BJ (cell line): ENCODE data around the gene PRXL2C. TPM values are rescaled to one million over a fixed set of nuclear protein-coding genes. Genes with fewer than 3 reads are reported as not detected.
"Not testable (repeated sequence)": the region's sequence is repeated elsewhere in the genome, so short reads cannot be mapped to it uniquely, and the experiment has no call there.

Experiments
- CTCF ChIA-PET: fragments of 350-600 bp; formaldehyde crosslinking; extraction: SDS; loops from one replicate; lab custom pipeline; 2021; ENCODE audit warnings: antibody characterized with exemption, inconsistent platforms; lab: Yijun Ruan, JAX
- POLR2A ChIA-PET: fragments of 300-600 bp; sonication (Branson Sonifier 250); formaldehyde crosslinking; extraction: SDS; loops from one replicate; lab custom pipeline; 2021; ENCODE audit warnings: antibody characterized with exemption; lab: Charles Lee
- DNase-seq: peaks from one replicate; pipeline ENCODE4 v3.0.0-alpha.2; 2011; ENCODE audit warnings: low read depth
- H3K27me3 ChIP-seq: 2 replicates; pipeline ENCODE4 v1.6.0; 2011; ENCODE audit warnings: low read length; ENCODE audit not compliant: control insufficient read depth, insufficient read depth
- H3K36me3 ChIP-seq: 2 replicates; pipeline ENCODE4 v1.5.1; 2011; ENCODE audit warnings: low read length; ENCODE audit not compliant: control insufficient read depth, insufficient read depth
- H3K4me3 ChIP-seq: 2 replicates; pipeline ENCODE4 v1.5.1; 2011; ENCODE audit warnings: low read depth, mild to moderate bottlenecking, control low read depth, low read length
- CTCF ChIP-seq: IDR thresholded peaks from 2 replicates; pipeline ENCODE4 v1.5.1; 2011; ENCODE audit warnings: low read depth, mild to moderate bottlenecking, control low read depth, inconsistent platforms, low read length, moderate library complexity; ENCODE audit not compliant: insufficient read depth
- polyA minus RNA-seq: library from RNA; depleted of rRNA, polyadenylated mRNA; stranded (reverse); fragments of >200 nt; gene quantifications from 2 replicates; pipeline ENCODE4 v1.2.3, GENCODE V29; 2011; rRNA and poly(A)+ RNA removed
- polyA plus RNA-seq: library from polyadenylated mRNA; depleted of rRNA; stranded (reverse); fragments of >200 nt; gene quantifications from 2 replicates; pipeline ENCODE4 v1.2.3, GENCODE V29; 2011; rRNA removed

The PRXL2C gene
- 10.6 and 13.1 TPM in 2 replicates for polyA plus RNA-seq
- polyA minus RNA-seq: 7.8 and 10.0 TPM in 2 replicates

- H3K27me3 ChIP-seq: no peaks in the 10 kb centered on the region
- H3K4me3 ChIP-seq: peak within 1 kb of the TSS; percentile 72
- peaks cover 4% of the 10 kb centered on the region for H3K36me3 ChIP-seq
- CTCF ChIA-PET: interaction anchor here (1.0 to 2.6 kb wide), 4 partner anchors 9 to 328 kb away, joined by 3 to 10 read pairs (median 4); no protein-coding TSS in a partner anchor
- peak; percentile 17 for DNase-seq
- no peak for TF ChIP-seq CTCF
- POLR2A ChIA-PET: interaction anchor here (0.6 kb wide), 1 partner anchor 1243 kb away, joined by 3 read pairs; no protein-coding TSS in a partner anchor
These were observed at the start of gene PRXL2C for GRCh38 chr9:96655198-96655851. Gene PRXL2C, minus strand, starts transcription at chr9:96655317. Its CDS starts 36 bp downstream, at chr9:96655281.

- POLR2A ChIA-PET, CTCF ChIA-PET, DNase-seq: not testable (repeated sequence)
These were observed 45.7 kb upstream of the PRXL2C start for GRCh38 chr9:96700721-96701375.

GRCh38 chr9:96691326-96691725, 36.2 kb upstream of the PRXL2C start:
- DNase-seq: no peak
- CTCF ChIA-PET: no interaction called here
- POLR2A ChIA-PET: no interaction called here
- Histone ChIP-seq H3K4me3 (no peak overlapping the region), H3K27me3 (no peaks in the 10 kb centered on the region), H3K36me3 (no peaks in the 10 kb centered on the region)
- no peak for TF ChIP-seq CTCF

More at GRCh38 chr9:96700721-96701375, 45.7 kb upstream of the PRXL2C start:
- not testable (repeated sequence) for H3K4me3 ChIP-seq, H3K27me3 ChIP-seq, H3K36me3 ChIP-seq

- no peak for DNase-seq
- Histone ChIP-seq H3K27me3 (no peaks in the 10 kb centered on the region), H3K36me3 (no peaks in the 10 kb centered on the region), H3K4me3 (no peak overlapping the region)
- POLR2A ChIA-PET: no interaction called here
- CTCF ChIA-PET: interaction anchor here (1.6 kb wide), 1 partner anchor 13 kb away, joined by 4 read pairs; no protein-coding TSS in a partner anchor
- TF ChIP-seq CTCF: no peak
These were observed 33.8 kb upstream of the PRXL2C start for GRCh38 chr9:96688745-96689464.

GRCh38 chr9:96688187-96688586, 33.1 kb upstream of the PRXL2C start:
- no peak for TF ChIP-seq CTCF
- ChIA-PET CTCF (interaction anchor here (1.6 kb wide), 1 partner anchor 12 kb away, joined by 4 read pairs; no protein-coding TSS in a partner anchor), POLR2A (interaction anchor here (0.6 kb wide), 1 partner anchor 928 kb away, joined by 4 read pairs; no protein-coding TSS in a partner anchor)
- H3K36me3 ChIP-seq: no peaks in the 10 kb centered on the region
- no peaks in the 10 kb centered on the region for H3K27me3 ChIP-seq
- no peak overlapping the region for H3K4me3 ChIP-seq
- DNase-seq: no peak
